Nucleus accumbens (tissue), 56 donors: ENCODE results near the gene ATXN7L2.

Source experiments
- DNase-seq, 56 donors: peaks; one replicate each; lab custom pipeline; 2025; lab: John Stamatoyannopoulos, UW

The ATXN7L2 gene

GRCh38 chr1:109495738-109496137 lies 12.0 kb downstream of the ATXN7L2 start:
- DNase-seq = no peak

- peak in 1 of 56 donors; percentile 6 for DNase-seq
Observed at GRCh38 chr1:109497449-109498160, 13.9 kb downstream of the ATXN7L2 start.

GRCh38 chr1:109498161-109498801 lies 14.6 kb downstream of the ATXN7L2 start:
- DNase-seq = peak in 33 of 56 donors; percentile 10 to 79 (median 49)

GRCh38 chr1:109499081-109499480 lies 15.4 kb downstream of the ATXN7L2 start:
- peak in 2 of 56 donors; percentile 8 to 20 for DNase-seq

GRCh38 chr1:109499661-109500536 lies 16.2 kb downstream of the ATXN7L2 start:
- peak in 16 of 56 donors; percentile 5 to 57 (median 39) for DNase-seq

GRCh38 chr1:109500941-109501381 lies 17.3 kb downstream of the ATXN7L2 start:
- peak in 2 of 56 donors; percentile 16 for DNase-seq

- DNase-seq = no peak
Observed at GRCh38 chr1:109501644-109502363, 18.1 kb downstream of the ATXN7L2 start.

- no peak for DNase-seq
Observed at GRCh38 chr1:109502364-109502851, 18.7 kb downstream of the ATXN7L2 start.

- no peak for DNase-seq
Observed at GRCh38 chr1:109503935-109504334, 20.2 kb downstream of the ATXN7L2 start.

GRCh38 chr1:109504974-109505373 lies 21.3 kb downstream of the ATXN7L2 start:
- no peak for DNase-seq

- DNase-seq = no peak
Observed at GRCh38 chr1:109508001-109508872, 24.5 kb downstream of the ATXN7L2 start.

- no peak for DNase-seq
Observed at GRCh38 chr1:109508873-109509175, 25.1 kb downstream of the ATXN7L2 start.

- DNase-seq = peak in 26 of 56 donors; percentile 11 to 68 (median 40)
Observed at GRCh38 chr1:109509176-109510134, 25.8 kb downstream of the ATXN7L2 start, which contains the start of gene AMIGO1. AMIGO1 (minus strand) TSS chr1:109509727; CDS start chr1:109508912, 815 bp downstream.

- DNase-seq = no peak
Observed at GRCh38 chr1:109513110-109513710, 29.5 kb downstream of the ATXN7L2 start.

- DNase-seq = no peak
Observed at GRCh38 chr1:109514846-109515245, 31.1 kb downstream of the ATXN7L2 start.

GRCh38 chr1:109516872-109517271 lies 33.2 kb downstream of the ATXN7L2 start:
- no peak for DNase-seq

GRCh38 chr1:109517337-109517736 lies 33.6 kb downstream of the ATXN7L2 start:
- DNase-seq = no peak
